NB4 (cell line): ENCODE measurements around the gene RADIL.

Source experiments
- DNase-seq: peaks from one replicate; pipeline ENCODE4 v3.0.0; 2010; ENCODE audit warnings: low read depth
- H3K4me3 ChIP-seq: one replicate; pipeline ENCODE4 v1.5.1; 2011; ENCODE audit warnings: mild to moderate bottlenecking, low read depth, low read length, moderate library complexity
- MYC ChIP-seq: IDR thresholded peaks from 2 replicates; pipeline ENCODE4 v1.6.1; 2011; ENCODE audit warnings: low read depth, low read length
- POLR2A ChIP-seq: IDR thresholded peaks from 2 replicates; pipeline ENCODE4 v1.6.1; 2011; ENCODE audit warnings: mild to moderate bottlenecking; ENCODE audit not compliant: insufficient read length; ENCODE audit errors: extremely low read depth
- TF ChIP-seq, protein P1 (sequence below): IDR thresholded peaks from 2 replicates; pipeline ENCODE4 v1.6.1; 2011; ENCODE audit warnings: low read depth, low read length
- TF ChIP-seq, protein P2 (sequence below): IDR thresholded peaks from one replicate; pipeline ENCODE4 v1.5.1; 2012; ENCODE audit warnings: low read depth, low read length

Gene RADIL

DNA sequence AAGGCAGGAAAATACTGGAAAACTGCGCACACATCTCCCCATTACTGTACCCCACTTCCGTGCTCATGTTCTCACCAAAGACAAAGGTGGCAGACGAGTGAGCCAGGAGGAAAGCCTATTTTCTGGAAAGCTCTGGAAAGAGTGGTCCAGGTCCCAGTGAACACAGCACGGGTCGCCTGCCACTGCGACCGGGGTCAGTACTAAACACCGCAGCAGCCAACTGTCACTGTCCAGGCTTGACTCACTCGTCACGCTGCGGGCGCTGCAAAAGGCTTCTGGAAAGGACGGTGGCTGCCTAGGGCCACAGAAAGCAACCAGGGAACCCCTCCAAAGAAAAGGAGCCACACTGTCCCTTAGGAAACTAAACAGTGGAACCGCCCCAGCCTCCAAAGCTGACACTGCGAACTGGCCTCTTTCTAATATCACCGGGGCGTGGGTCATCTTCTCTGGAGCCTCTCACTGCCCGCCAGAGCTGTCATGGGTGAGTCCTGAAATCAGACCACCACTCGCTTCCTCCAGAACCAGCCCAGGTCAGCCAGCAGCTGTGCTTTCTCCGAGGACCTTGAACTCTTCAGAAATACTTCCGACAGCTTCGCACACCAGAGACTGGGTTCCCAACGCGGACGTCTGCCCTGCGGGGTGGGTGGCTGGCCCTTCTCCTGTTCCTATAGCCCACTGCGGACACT, 4.0 kb downstream of the RADIL start:
- no peak for TF ChIP-seq POLR2A
- TF ChIP-seq, protein P1, sequence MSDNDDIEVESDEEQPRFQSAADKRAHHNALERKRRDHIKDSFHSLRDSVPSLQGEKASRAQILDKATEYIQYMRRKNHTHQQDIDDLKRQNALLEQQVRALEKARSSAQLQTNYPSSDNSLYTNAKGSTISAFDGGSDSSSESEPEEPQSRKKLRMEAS, result no peak
- TF ChIP-seq, protein P2, sequence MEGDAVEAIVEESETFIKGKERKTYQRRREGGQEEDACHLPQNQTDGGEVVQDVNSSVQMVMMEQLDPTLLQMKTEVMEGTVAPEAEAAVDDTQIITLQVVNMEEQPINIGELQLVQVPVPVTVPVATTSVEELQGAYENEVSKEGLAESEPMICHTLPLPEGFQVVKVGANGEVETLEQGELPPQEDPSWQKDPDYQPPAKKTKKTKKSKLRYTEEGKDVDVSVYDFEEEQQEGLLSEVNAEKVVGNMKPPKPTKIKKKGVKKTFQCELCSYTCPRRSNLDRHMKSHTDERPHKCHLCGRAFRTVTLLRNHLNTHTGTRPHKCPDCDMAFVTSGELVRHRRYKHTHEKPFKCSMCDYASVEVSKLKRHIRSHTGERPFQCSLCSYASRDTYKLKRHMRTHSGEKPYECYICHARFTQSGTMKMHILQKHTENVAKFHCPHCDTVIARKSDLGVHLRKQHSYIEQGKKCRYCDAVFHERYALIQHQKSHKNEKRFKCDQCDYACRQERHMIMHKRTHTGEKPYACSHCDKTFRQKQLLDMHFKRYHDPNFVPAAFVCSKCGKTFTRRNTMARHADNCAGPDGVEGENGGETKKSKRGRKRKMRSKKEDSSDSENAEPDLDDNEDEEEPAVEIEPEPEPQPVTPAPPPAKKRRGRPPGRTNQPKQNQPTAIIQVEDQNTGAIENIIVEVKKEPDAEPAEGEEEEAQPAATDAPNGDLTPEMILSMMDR, result no peak

DNA sequence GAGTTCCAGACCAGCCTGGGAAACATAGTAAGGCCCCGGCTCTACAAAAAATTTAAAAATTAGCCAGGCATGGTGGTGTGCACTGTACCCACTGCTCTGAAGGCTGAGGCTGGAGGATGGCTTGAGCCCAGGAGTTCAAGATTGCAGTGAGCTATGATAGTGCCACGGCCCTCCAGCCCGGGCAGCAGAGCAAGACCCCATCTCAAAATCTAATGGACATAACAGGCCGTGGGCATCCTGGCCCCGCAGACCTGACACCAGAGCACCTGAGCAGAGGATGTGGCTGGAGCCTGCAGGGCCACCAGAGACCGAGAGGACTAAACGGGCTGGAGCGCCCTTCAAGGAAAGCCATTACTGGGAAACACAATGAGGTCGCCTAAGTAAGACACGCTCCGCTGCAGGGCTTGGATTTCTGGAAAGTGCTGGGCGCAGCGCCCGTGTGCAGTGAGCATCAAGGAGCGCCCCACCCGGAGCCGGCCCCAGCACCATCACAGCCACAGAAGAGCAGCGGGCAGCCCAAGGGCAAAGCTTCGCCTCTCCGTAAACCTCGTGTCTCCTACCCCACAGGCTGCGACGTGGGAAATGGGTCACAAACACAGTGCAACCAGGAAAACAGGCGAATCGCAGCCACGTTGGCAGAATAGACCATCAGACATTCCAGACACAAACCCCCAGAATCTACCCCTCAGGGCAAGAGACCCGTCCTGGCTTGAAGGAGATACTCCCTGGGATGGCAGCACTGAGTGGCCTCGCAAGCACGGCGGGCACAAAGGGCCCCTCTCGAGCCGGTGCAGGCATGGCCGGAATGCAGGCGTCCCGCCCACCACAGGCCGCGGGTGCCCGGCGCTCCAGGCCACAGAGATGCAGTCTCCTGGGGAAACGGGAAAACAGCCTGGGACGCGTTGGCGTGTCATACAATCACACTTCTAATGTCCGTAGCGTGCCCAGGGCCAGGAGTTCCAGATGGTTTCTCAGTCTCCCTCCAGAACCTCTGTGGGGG, 4.9 kb downstream of the RADIL start:
- no peak for DNase-seq
- TF ChIP-seq POLR2A (no peak), MYC (no peak)
- TF ChIP-seq, protein P2, result no peak
- TF ChIP-seq, protein P1, result no peak

More for the DNA sequence above, 4.0 kb downstream of the RADIL start:
- no peak overlapping the region for H3K4me3 ChIP-seq
- DNase-seq, result no peak

DNA sequence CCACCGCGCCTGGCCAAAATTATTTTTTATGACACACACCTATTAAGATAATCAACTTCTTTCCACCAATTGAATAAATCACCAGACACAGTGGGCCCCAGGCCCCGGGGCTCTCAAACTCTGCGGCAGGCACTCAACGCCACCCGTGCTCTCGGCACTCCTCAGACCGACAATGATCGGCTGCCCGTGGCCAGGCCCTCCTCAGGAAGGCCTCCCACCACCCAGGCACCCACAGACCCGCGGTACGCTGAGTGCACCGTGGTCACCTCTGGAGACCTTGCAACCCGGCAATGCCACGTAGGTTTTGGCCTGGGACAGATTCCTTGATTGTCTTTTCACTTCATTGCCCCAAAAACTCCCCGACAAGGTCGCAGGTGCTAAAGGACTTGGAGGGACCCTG, 6.9 kb downstream of the RADIL start:
- TF ChIP-seq, protein P2, result no peak
- TF ChIP-seq MYC, result no peak
- TF ChIP-seq, protein P1, result no peak
- no peak for DNase-seq

More for the DNA sequence above, 4.9 kb downstream of the RADIL start:
- H3K4me3 ChIP-seq, result no peak overlapping the region

DNA sequence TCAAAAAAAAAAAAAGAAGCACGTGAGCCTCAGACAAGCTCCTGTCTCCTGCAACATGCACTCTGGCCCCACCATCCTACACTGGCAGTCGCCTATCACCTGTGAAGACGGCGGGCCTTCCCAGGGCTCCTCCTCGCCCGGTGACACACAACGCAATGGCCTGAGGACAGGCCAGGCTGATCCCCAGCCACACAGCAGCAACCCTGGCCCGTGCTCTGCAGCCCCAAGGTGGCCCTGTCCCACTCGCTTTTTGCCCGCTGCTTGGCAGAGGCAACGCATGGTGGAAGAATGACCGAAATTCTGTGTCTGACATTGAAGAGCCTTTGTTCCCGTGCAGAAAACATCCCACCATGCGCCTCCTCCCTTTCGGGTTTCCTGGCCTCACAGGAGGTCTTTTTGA, 8.1 kb downstream of the RADIL start:
- DNase-seq, result no peak
- TF ChIP-seq, protein P2, result no peak
- TF ChIP-seq MYC (no peak), POLR2A (no peak)
- TF ChIP-seq, protein P1, result no peak
- H3K4me3 ChIP-seq, result no peak overlapping the region

More for the DNA sequence above, 6.9 kb downstream of the RADIL start:
- no peak overlapping the region for H3K4me3 ChIP-seq

DNA sequence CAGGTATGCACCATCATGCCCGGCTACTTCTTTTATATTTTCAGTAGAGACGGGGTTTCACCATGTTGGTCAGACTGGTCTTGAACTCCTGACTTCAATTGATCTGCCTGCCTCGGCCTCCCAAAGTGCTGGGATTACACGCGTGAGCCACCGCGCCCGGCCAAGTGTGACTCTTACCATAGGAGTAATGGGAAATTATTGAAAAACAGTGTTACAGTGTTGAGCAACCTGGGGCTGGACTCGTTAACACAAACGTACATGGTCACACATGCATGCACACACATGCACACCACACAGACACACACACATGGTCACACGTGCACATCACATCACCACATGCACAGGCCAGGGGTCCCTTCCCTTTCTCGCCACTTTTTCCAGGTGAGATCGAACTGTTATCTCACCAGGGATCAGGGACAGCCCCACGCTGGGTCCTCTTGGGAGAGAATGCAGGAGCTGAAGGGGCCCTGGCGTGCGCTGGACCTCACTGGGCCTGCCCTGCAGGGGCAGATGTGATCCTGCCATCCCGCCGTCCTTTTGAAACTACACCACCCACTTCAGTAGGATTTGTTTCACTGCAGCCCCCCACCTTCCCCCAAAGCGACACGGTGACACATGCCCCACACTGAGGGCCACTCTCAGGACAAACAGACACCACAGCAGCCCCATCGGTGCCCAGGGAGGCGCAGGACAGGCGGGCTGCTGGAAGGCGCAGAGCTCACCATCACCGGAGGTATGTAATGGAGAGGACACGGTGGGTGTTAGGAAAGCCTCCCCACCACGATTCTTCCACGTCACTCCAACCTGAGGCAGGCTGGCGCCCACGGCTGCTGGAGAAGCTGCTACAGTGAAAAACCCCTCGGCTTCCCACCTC, 10.2 kb downstream of the RADIL start:
- DNase-seq, result no peak
- TF ChIP-seq POLR2A (no peak), MYC (no peak)
- TF ChIP-seq, protein P1, result no peak
- TF ChIP-seq, protein P2, result no peak
- H3K4me3 ChIP-seq, result no peak overlapping the region
